ENCODE data around the gene VCP.

- TF ChIP-seq, protein P1, sequence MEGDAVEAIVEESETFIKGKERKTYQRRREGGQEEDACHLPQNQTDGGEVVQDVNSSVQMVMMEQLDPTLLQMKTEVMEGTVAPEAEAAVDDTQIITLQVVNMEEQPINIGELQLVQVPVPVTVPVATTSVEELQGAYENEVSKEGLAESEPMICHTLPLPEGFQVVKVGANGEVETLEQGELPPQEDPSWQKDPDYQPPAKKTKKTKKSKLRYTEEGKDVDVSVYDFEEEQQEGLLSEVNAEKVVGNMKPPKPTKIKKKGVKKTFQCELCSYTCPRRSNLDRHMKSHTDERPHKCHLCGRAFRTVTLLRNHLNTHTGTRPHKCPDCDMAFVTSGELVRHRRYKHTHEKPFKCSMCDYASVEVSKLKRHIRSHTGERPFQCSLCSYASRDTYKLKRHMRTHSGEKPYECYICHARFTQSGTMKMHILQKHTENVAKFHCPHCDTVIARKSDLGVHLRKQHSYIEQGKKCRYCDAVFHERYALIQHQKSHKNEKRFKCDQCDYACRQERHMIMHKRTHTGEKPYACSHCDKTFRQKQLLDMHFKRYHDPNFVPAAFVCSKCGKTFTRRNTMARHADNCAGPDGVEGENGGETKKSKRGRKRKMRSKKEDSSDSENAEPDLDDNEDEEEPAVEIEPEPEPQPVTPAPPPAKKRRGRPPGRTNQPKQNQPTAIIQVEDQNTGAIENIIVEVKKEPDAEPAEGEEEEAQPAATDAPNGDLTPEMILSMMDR (conservative IDR thresholded peaks at IDR 0.05): no peak
- no peak for TF ChIP-seq EZH2 (IDR thresholded peaks at IDR 0.05; ENCODE audit: low read depth)
These were observed 28.4 kb downstream of the VCP start for GRCh38 chr9:35044071-35044470.

Measured in PC-9 (cell line).